Stimulated activated CD8-positive, alpha-beta memory T cell treated with anti-CD3 and anti-CD28 coated beads, Interleukin-15, amount 100 ng/mL, for 4 hours (primary cell): ENCODE data around the gene ZSWIM7.
"Not testable (repeated sequence)": the region's sequence is repeated elsewhere in the genome, so short reads cannot be mapped to it uniquely, and the experiment has no call there.

Source experiments
- DNase-seq, 2 donors: peaks; one replicate each; pipeline ENCODE4 v3.0.0-alpha.2; 2020; ENCODE audit warnings: low read depth in 2 of 2

The ZSWIM7 gene

DNA sequence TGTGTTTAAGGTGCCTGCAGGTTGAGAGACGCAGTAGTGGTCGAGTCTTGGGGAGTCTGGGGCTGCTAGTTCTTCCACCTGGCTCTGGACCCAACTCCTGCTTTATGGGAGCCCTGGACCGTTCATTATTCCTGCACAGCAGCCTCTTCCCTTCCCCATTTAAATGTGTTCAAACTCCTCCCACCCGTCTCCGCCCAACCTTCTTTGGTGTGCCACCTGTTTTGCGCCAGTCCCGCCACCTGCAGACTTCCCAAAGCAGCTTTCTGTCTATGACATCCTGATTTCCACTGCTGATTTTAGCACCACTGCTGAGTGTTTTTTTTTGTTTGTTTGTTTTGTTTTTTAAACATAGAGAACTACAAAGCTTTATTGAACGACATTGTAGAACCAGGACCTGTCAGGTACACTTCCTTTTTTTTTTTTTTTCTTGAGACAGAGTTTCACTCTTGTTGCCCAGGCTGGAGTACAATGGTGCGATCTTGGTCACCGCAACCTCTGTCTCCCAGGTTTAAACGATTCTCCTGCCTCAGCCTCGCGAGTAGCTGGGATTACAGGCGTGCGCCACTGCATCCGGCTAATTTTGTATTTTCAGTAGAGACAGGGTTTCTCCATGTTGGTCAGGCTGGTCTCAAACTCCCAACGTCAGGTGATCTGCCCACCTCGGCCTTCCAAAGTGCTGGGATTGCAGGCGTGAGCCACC lies 41.7 kb downstream of the ZSWIM7 start:
- DNase-seq = no peak

DNA sequence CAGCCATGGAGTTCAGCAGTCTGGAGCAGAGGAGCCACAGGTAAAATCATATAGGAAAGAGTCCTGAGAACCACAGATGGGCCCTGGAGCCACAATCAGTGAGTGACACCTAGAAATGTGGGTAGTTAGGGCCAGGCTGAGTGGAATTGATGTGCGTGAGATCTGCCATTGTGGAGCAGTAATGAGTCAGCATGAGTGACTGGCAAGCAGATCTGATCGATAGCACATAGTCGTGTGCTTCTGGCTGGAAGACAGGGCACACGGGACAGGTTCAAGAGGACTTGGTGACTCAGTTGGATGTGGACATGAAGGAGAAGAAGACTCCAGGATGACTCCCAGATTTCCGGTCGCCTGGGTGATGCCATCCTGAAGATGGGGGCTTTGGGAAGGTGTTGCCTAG lies 42.3 kb downstream of the ZSWIM7 start:
- peak in 1 of 2 donors; percentile 18 for DNase-seq

DNA sequence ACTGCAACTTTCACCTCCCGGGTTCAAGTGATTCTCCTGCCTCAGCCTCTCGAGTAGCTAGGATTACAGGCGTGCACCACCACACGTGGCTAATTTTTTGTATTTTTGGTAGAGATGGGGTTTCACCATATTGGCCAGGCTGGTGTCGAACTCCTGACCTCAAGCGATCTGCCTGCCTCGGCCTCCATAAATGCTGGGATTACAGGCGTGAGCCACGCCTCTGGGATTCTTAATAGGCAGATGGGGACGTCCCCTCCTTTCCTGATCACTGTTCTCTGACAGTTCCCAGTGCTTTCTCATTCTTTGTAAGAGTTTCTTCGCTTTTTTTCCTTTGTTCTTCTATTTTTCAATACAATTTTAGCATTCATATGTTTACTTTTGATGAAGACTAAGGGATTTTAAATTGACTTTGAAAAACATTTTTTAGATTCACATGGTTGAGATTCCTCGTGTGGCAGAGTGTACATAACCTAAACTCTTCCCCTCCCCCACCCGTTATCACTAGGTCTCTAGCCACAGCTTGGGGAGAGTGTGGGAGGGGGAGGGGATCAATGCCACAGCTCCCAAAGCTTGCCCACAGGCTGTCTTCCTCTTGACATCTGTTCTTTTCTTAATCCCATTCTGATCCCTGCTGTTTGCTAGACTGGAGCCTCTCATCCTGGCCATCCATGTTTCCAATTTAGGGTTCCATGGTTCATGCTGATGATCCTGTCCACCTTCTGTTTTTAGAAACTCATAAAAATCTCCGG lies 43.5 kb downstream of the ZSWIM7 start:
- no peak for DNase-seq

DNA sequence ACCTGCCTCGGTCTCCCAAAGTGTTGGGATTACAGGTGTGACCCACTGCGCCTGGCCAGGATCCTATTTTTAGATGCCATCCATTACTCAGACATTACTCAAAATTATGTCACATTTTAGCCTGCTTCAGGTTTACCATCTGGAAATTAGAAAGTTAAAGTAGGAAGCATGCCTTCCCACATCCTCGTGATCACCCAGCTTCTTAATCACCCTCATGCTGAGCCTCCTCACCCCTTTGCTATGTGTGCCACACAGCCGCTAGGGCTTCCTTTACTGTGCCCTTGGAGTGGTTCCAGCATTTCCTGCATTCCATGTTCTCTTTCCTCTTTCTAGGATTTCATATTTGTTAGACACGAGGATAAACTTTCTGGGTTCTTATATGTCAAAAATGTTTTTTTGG lies 45.3 kb downstream of the ZSWIM7 start:
- no peak for DNase-seq

DNA sequence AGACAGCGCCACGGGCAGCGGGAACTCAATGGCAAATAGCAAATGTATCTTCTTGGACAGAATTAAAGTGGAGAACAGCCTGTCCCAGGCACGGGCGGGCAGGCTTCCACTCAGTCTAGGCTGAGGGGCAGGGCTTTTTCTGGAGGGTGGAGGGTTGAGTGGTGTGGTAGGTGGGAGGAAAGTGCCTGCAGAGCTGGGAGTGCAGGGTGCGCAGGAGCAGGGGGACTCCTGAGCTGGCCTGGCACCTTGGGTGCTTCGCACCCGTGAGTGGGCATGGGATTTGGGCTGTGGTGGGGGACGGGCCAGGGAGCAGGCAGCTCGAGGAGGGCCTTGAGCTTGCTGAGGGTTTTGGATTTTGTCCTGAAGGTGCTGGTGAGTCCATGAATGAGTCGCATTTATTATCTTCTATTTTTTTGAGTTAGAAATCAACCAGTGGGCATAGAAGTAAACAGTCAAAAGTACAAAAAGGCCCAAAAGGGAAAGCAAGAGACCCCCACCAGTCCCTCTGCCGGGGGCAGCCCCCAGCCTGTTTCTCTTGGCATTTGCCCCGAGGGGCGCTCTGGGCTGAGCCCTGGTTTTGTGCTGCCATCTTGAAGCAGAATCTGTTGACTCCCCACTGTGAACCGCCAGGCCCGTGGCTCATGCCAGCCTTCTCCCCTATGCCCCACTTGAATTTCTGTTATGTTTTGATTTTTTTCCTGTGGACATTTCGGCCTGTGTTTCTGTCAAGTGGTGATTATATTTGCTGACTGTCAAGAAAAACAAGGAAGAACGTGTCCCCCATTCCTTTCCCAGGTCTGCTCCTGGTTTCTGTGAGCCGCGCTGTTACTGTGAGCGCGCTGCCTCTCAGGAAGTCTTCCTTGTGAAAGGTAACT lies 46.4 kb downstream of the ZSWIM7 start:
- no peak for DNase-seq

DNA sequence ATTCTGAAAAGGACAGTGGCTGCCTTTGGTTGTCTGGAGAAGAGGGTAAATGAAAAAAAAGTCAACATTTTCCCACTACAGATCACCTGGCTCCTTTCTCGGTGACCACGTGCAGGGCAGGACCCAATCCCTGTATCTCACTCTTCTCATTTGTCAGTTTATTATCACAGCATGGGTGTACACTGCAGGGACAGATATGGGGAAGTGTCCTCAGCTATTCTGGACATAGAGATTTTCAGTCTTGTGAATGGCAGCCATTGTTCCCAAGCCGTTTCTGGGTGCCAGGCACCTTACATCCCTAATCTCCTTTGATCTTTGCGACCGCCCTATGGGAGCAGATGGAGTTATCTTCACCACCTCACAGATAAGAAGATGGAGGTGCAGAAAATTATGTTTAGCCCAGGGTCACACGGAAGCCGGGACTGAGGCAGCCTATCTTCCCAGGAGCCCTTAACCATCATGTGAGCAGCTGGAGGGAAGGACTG lies 47.4 kb downstream of the ZSWIM7 start:
- DNase-seq = no peak

DNA sequence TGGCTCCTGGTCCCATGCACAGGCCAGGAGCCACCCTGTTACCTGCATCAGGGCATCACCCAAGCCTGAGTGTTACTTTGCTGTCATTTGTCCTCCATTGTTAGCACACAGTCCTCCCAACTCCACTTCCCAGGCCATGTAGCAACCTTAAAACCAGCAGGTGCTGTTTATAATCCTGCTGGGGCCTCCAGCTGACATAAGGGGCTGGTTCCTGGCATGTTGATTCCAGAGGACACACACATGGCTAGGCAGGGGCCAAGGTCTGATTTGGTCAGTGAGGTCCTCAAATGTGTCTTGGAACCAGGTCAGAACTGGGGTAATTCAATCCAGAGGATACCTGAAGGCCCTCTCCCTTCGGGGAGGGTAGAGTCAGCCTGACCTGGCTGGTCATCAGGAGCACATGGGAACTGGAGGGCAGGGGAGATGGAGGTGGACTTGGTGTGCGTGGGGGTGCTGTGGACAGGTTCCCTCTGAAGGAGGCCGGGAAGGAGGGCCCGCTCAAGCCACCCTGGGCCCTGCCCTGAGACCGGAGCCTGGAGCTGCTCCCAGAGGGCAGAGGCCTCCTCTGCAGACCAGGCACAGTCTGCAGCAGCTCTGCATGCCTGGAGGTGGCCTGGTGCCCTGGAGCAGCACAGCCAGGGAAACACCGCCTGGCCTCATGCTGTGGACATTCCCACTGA lies 48.0 kb downstream of the ZSWIM7 start:
- DNase-seq = no peak

DNA sequence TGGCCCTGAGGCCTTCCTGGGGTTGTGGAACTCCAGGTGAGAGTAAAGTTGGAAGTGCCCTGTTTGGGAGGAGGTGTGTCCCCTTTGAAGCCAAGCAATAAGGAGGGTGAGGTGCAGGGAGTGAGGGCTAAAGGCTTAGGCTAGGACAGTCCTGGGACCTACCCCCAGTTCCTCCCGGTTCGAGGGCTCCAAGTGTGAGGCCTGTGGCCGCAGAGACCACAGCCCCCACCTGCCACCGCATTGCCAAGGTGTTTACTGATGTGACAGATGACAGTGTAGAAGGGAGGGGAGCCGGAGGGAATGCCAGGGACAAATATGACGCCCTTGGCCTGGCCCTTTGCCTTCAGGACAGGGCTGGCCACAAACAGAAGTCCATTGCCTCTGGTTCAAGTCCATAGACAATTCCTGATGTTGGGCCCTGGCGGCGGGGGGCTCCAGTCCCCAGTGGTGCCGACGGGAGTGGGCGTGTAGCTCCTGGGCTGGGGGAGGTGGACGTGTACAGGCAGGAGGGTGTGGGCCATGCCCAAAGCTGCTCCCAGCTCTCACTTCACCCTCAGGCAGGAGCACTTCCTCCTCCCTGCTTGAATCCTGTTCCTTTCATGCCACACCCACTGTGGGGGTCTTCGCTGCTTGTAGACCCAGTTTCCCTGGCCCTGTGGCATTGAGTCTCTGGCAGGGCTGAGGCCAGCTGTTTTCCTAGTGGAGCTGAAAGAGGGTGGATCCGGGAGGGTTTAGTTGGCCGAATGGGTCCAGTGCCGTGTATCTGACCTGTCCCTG lies 51.3 kb downstream of the ZSWIM7 start:
- DNase-seq = no peak

DNA sequence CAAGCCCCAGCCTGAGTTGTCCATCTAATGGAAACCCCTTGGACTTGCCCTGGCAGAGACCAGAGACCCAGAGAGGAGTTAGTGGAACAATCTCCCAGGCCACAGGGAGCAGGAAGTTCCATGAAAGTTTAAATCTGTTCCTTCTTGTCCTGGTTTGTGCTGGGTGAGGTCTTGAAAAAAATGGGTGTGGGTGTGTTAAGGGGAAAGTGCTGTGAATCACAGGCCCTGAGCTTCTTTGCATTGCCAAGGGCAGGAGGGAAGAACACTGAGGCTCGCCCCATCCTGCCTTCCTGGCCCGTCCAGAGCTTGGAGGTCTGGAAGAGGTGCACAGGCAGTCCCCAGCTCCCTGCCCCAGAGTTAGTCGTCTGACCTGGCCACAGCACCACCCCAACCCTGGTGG lies 52.2 kb downstream of the ZSWIM7 start:
- no peak for DNase-seq

DNA sequence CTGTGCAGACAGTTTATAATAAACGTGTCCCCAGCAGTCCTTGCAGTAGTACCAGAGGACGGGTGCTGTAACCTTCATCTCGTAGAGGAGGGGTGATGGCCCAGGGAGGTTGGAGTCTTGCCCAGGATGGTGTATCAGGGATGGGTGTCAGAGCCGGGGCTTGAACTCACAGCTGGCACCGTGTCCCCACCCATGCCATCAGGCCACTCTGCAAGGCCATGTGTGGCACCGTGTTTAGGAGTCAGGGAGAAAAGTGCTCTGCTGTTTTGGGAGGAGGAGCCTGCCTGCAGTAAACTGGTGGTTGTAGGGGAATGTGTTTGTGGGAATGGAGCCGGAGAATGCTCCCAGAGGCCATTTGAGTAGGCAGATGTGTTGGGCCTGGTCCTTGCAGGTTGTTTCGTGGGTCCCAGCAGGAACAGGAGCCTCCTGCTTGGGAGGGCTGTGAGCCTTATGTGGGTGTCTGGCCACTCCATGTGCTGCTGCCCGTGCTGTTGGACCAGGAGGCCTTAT lies 52.8 kb downstream of the ZSWIM7 start:
- DNase-seq = no peak

DNA sequence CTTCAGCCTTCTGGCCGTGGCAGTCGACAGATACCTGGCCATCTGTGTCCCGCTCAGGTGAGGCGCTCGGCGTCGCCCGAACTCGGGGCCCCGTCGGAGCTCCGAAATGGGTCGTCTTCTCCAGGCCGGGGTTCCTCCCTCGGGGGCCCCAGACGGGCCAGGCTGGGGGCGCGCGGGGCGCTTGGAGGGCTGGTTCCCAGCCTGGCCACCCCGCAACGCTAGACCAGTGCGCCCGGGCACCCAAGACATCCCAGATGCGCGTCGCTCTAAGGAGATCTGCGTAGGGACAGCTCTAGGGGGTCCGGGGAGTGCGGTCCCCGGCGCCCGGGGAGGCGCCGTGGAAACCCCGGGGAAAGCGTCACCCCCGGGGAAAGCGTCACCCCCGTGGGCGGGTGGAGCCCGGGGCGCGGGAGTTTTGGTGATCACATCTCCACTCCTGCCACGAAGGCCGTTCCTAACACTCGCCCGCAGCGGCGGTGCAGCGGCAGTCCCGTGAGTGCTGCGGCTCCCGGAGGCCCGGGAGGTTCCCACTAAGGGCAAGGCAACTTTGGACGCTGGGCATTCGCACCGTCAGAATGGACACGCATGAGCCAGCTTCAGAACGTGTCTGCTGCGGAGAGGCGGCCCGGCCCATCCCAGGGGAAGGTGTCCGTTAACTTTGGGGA lies 53.8 kb downstream of the ZSWIM7 start:
- DNase-seq = peak; percentile 36

DNA sequence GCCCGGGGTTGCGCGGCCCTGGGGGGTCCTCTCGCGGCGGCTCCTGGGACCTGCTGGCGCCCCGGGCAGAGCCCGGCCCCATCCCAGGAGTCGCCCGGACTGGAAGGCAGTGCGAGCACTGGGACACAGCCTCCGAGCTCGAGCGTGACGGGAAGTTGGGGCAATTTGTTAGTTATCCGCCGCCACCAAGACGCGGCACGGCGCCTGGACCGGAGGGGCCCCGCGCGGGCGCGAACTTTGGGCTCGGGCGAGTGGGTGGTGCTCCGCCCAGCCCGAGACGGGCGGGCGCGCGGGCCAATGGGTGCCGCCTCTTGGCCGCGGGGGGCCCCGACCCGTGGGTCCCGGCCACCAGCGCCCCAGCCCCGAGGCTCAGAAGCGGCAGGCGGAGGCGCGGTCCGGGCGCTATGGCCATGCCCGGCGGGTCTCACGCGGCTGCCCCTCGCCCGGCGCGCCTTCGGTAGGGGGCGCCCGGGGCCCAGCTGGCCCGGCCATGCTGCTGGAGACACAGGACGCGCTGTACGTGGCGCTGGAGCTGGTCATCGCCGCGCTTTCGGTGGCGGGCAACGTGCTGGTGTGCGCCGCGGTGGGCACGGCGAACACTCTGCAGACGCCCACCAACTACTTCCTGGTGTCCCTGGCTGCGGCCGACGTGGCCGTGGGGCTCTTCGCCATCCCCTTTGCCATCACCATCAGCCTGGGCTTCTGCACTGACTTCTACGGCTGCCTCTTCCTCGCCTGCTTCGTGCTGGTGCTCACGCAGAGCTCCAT lies 54.6 kb downstream of the ZSWIM7 start, which contains the start of gene ADORA2B:
ADORA2B (plus strand) TSS at position 372 of the 768 bp plus-strand sequence; CDS start at position 491, 119 bp downstream.
- peak in 1 of 2 donors; percentile 32 for DNase-seq

DNA sequence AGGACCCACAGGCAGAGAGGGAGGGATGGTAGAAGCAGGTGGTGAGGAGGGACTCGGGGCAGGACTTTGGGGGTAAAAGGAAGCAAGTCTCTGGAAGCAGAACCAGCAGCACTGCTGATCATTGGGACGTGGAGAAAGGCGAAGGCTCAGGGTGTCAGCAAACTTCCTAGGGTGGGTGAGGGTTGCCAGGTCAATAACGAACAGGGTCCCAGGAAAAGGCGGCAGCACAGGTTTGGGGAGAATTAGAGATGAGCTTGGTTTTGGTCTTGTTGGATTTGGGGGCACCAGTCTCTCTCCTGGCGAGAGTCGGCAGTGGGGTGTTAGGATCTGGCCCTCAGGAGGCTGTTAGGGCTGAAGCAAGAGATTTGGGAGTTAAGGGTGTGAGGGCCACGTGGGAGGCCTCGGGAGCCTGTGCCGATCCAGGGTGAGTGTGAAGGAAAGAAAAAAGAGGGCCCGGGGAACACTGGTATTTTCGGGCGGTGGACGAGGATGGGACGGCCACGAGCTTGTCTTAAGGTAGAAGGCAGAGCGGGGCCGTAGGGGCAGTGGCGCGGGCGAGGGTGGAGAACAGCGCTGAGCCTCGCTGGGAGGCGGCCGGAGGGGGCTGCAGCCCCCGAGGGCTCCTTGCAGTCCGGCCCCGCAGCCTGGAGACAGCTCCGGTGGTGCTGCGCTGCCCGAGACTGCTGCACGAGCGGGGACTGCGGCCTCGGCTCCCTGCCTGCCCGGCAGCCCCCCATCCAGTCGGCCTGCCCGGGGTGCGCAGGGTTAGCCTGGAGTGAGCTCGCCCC lies 55.3 kb downstream of the ZSWIM7 start:
- DNase-seq = no peak

DNA sequence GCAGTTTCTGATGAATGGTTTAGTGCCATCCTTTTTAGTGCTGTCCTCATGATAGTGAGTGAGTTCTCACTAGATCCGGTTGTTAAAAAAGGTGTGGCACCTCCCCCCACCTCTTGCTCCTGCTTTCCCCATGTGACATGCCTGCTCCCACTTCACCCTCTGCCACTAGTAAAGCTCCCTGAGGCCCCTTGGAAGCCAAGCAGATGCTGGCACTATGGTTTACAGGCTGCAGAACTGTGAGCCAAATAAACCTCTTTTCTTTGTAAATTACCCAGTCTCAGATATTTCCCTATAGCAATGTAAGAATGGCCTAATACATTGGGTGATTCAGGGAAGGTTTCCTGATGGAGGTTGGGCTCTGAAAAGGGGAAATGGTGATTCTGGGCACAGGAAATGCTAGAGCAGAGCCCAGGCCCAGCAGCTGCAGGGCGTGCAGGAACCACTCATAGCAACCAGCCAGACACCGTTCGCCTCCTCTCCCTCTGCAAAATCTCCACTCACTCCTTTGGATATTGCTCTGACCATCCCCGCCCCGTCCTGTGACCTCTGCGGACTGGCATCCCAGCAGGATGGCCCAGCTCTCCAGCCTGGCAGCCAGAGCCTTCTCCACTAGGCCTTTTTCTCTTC lies 57.2 kb downstream of the ZSWIM7 start:
- no peak for DNase-seq

DNA sequence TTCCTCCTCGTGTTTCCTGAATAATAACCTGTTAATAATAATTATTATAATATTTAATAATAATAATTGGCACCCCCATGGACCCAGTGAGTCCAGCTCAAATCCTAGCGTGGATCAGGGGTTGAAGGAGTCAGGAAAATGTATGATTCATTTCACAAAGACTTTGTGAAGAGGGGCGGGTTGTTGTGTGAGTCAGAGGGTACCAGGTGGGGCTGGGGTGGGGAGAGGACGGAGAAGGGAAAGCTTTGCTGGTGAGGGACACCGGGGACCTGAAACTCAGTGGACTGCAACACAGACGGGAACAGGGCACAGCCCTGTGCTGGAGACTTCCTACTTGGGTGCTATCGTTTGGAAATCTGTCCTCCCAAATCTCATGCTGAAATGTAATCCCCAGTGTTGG lies 57.7 kb downstream of the ZSWIM7 start:
- DNase-seq = no peak

DNA sequence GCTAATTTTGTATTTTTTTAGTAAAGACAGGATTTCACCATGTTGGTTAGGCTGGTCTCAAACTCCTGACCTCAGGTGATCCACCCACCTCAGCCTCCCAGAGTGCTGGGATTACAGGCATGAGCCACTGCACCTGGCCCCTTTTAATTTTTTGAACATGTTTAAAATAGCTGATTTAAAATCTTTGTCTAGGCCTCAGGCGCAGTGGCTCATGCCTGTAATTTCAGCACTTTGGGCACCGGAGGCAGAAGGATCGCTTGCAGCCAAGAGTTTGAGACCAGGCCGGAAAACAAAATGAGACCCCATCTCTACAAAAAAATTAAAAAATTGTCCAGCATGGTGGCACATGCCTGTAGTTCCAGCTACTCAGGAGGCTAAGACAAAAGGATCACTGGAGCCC lies 63.0 kb downstream of the ZSWIM7 start:
- not testable (repeated sequence) for DNase-seq

DNA sequence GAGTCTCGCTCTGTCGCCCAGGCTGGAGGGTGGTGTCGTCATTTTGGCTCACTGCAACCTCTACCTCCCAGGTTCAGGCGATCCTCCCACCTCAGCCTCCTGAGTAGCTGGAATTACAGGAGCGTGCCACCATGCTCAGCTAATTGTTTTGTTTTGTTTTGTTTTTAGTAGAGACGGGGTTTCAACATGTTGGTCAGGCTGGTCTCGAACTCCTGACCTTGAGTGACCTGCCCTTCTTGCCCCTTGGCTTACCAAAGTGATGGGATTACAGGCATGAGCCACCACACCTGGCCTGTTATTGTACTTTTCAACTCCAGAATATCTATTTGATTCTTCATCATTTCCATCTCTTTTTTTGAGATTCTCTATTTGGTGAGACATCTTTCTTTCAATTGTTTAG lies 63.6 kb downstream of the ZSWIM7 start:
- DNase-seq = no peak

DNA sequence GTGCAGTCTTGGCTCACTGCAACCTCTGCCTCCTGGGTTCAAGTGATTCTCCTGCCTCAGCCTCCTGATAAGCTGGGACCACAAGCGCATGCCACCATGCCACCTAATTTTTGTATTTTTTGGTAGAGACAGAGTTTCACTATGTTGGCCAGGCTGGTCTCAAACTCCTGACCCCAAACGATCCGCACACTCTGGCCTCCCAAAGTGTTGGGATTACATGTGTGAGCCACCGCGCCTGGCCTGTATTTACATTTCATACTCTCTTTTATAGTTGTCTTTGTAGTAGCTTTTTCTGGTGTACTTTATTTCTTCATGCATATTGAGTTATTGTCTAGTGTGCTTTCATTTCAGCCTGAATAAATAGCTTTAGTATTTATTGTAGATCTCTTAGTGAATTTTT lies 64.6 kb downstream of the ZSWIM7 start:
- no peak for DNase-seq
